IMR-90 (cell line): Measurements from ENCODE around the gene INPP5A. TPM values are rescaled to one million over a fixed set of nuclear protein-coding genes. Genes with fewer than 3 reads are reported as not detected.

Experiments used
- ATAC-seq: fragments of 200-7000 bp; cut with Tn5 transposase; 2 replicates; pipeline ENCODE4 v1.9.1; 2020; ENCODE audit warnings: low read depth, mild to moderate bottlenecking, moderate library complexity
- BruUV-seq: library from RNA; stranded (reverse); fragments of 400-500 nt; replicated peaks from 2 replicates; lab custom pipeline; 2021; lab: Mats Ljungman, UMichigan
- CTCF ChIA-PET: fragments of 300-600 bp; formaldehyde crosslinking; extraction: SDS; loops from one replicate; lab custom pipeline; 2021; ENCODE audit warnings: antibody characterized with exemption; lab: Yijun Ruan, JAX
- POLR2A ChIA-PET: fragments of 300-600 bp; sonication (Branson Sonifier 250); formaldehyde crosslinking; loops from one replicate; lab custom pipeline; 2022; ENCODE audit warnings: antibody characterized with exemption; ENCODE audit not compliant: unreplicated experiment; lab: Charles Lee
- DNase-seq: peaks from one replicate; pipeline ENCODE4 v3.0.0; 2013
- H2AFZ ChIP-seq: replicated peaks from 2 replicates; pipeline ENCODE3; 2013; ENCODE audit warnings: low read length, mild to moderate bottlenecking; ENCODE audit not compliant: poor library complexity
- H2AK5ac ChIP-seq: 2 replicates; pipeline ENCODE4 v1.6.1; 2013; ENCODE audit warnings: low read depth, low read length, inconsistent platforms
- H2AK9ac ChIP-seq: replicated peaks from 2 replicates; pipeline ENCODE3; 2013; ENCODE audit warnings: mild to moderate bottlenecking, low read depth, low read length, moderate library complexity; ENCODE audit not compliant: poor library complexity
- H2BK120ac ChIP-seq: 2 replicates; pipeline ENCODE4 v1.6.1; 2013; ENCODE audit warnings: low read depth, low read length, inconsistent platforms
- H2BK15ac ChIP-seq: 3 replicates; pipeline ENCODE4 v1.6.1; 2013; ENCODE audit warnings: low read depth, low read length, inconsistent platforms
- H2BK20ac ChIP-seq: 2 replicates; pipeline ENCODE4 v1.6.1; 2013; ENCODE audit warnings: low read depth, mild to moderate bottlenecking, inconsistent platforms, low read length, moderate library complexity
- H2BK5ac ChIP-seq: 2 replicates; pipeline ENCODE4 v1.6.1; 2013; ENCODE audit warnings: mild to moderate bottlenecking, low read depth, low read length, inconsistent platforms; ENCODE audit not compliant: poor library complexity, severe bottlenecking
- H3K14ac ChIP-seq: replicated peaks from 2 replicates; pipeline ENCODE4 v1.6.1; 2013; ENCODE audit warnings: low read depth, low read length, inconsistent platforms
- H3K18ac ChIP-seq: 2 replicates; pipeline ENCODE4 v1.6.1; 2013; ENCODE audit warnings: low read depth, low read length, control low read depth
- H3K23ac ChIP-seq: 2 replicates; pipeline ENCODE4 v1.6.1; 2013; ENCODE audit warnings: low read depth, low read length, inconsistent platforms
- H3K27ac ChIP-seq: 2 replicates; pipeline ENCODE4 v1.5.1; 2013; ENCODE audit warnings: mild to moderate bottlenecking, control low read depth, low read length; ENCODE audit not compliant: insufficient read depth
- H3K27me3 ChIP-seq: 2 replicates; pipeline ENCODE4 v1.6.1; 2013; ENCODE audit warnings: low read length; ENCODE audit not compliant: control insufficient read depth, insufficient read depth
- H3K36me3 ChIP-seq: 2 replicates; pipeline ENCODE4 v1.6.1; 2013; ENCODE audit warnings: low read length, mixed read lengths; ENCODE audit not compliant: control insufficient read depth, insufficient read depth
- H3K4ac ChIP-seq: 2 replicates; pipeline ENCODE4 v1.6.1; 2013; ENCODE audit warnings: low read depth, low read length, inconsistent platforms
- H3K4me1 ChIP-seq: 2 replicates; pipeline ENCODE4 v1.6.1; 2013; ENCODE audit warnings: low read length, mixed read lengths; ENCODE audit not compliant: control insufficient read depth, insufficient read depth
- H3K4me2 ChIP-seq: 2 replicates; pipeline ENCODE4 v1.6.1; 2013; ENCODE audit warnings: low read depth, mild to moderate bottlenecking, control low read depth, low read length, moderate library complexity
- H3K4me3 ChIP-seq: 2 replicates; pipeline ENCODE4 v1.5.1; 2013; ENCODE audit warnings: low read depth, mild to moderate bottlenecking, control low read depth, low read length, moderate library complexity; ENCODE audit not compliant: insufficient read depth
- H3K56ac ChIP-seq: 2 replicates; pipeline ENCODE4 v1.6.1; 2013; ENCODE audit warnings: low read length, inconsistent platforms; ENCODE audit not compliant: insufficient read depth; ENCODE audit errors: extremely low read depth
- H3K79me1 ChIP-seq, 2 experiments: 2 replicates each; pipeline ENCODE4 v1.6.1; 2013; ENCODE audit warnings: low read length in 2 of 2, inconsistent platforms in 1 of 2, low read depth in 1 of 2
- H3K9ac ChIP-seq: 2 replicates; pipeline ENCODE4 v1.6.1; 2013; ENCODE audit warnings: low read depth, low read length, control low read depth
- H3K9me1 ChIP-seq: 2 replicates; pipeline ENCODE4 v1.6.1; 2013; ENCODE audit warnings: low read length, inconsistent platforms; ENCODE audit not compliant: insufficient read depth
- H3K9me3 ChIP-seq: 2 replicates; pipeline ENCODE4 v1.6.1; 2013; ENCODE audit warnings: low read length; ENCODE audit not compliant: control insufficient read depth, insufficient read depth
- H4K20me1 ChIP-seq: 2 replicates; pipeline ENCODE4 v1.6.1; 2013; ENCODE audit warnings: low read length, inconsistent platforms; ENCODE audit not compliant: insufficient read depth
- H4K5ac ChIP-seq: 2 replicates; pipeline ENCODE4 v1.6.1; 2013; ENCODE audit warnings: mild to moderate bottlenecking, low read depth, low read length, control low read depth
- H4K8ac ChIP-seq, 2 experiments: 2 replicates each; pipeline ENCODE4 v1.6.1; 2013; ENCODE audit warnings: low read depth in 2 of 2, low read length in 2 of 2, control low read depth in 1 of 2, inconsistent platforms in 1 of 2
- H4K91ac ChIP-seq: 2 replicates; pipeline ENCODE4 v1.6.1; 2013; ENCODE audit warnings: low read depth, low read length, inconsistent platforms; ENCODE audit not compliant: insufficient read depth
- MXI1 ChIP-seq: IDR thresholded peaks from 2 replicates; pipeline ENCODE4 v1.6.1; 2012; ENCODE audit warnings: low read depth, mild to moderate bottlenecking, low read length, moderate library complexity, borderline replicate concordance
- NFE2L2 ChIP-seq: fragments of 150-350 bp; IDR thresholded peaks from 2 replicates; pipeline ENCODE4 v1.6.1; 2016; ENCODE audit warnings: low read depth, mild to moderate bottlenecking, low read length
- RAD21 ChIP-seq: IDR thresholded peaks from 2 replicates; pipeline ENCODE4 v1.6.1; 2012; ENCODE audit warnings: low read length, improper control_type of control experiment
- RCOR1 ChIP-seq: IDR thresholded peaks from 2 replicates; pipeline ENCODE4 v1.6.1; 2012; ENCODE audit warnings: mild to moderate bottlenecking, low read length, improper control_type of control experiment; ENCODE audit not compliant: insufficient replicate concordance
- WGBS, 2 experiments: methylation state at CpG; one replicate each; pipeline versions ENCODE4 v1.1.5 to v1.1.7; 2013; ENCODE audit warnings: missing lambda C conversion rate in 2 of 2; ENCODE audit not compliant: insufficient read length in 1 of 2; ENCODE audit errors: extremely low coverage in 2 of 2; 5-methylcytosine and 5-hydroxymethylcytosine counted together
- dilution Hi-C: fragments of 300-500 bp; cut with HindIII; formaldehyde crosslinking; loops from one replicate; pipeline ENCODE4 v1.14.3; 2018; ENCODE audit warnings: low sequenced_read_pairs; ENCODE audit not compliant: unreplicated experiment
- in situ Hi-C: fragments of 300-500 bp; cut with MboI; formaldehyde crosslinking; loops from 3 replicates; pipeline ENCODE4 v1.14.3; 2019; ENCODE audit warnings: low sequenced_read_pairs, inconsistent platforms, mixed read lengths
- intact Hi-C: fragments of 100-400 bp; cut with micrococcal nuclease; formaldehyde crosslinking; loops from 2 replicates; pipeline ENCODE4 v1.10.0; 2022
- polyA plus RNA-seq, 3 experiments: library from polyadenylated mRNA; depleted of rRNA; stranded (reverse); fragments of >200 nt; gene quantifications; 2 replicates each; pipeline ENCODE4 v1.2.3, GENCODE V29; 2012; ENCODE audit warnings: low replicate concordance in 1 of 3
- total RNA-seq: library from RNA; depleted of rRNA; stranded (reverse); fragments of >200 nt; gene quantifications from 2 replicates; pipeline ENCODE4 v1.2.3, GENCODE V29; 2012
- TF ChIP-seq, protein P1 (sequence below): conservative IDR thresholded peaks from 2 replicates; pipeline ENCODE4 v1.5.1; 2012; ENCODE audit warnings: mild to moderate bottlenecking, low read depth, low read length, improper control_type of control experiment

Gene INPP5A
- total and polyA plus RNA-seq, 2 of the 4 experiments (the other 2 are of a cell fraction) = 21.4 to 36.7 TPM

DNA sequence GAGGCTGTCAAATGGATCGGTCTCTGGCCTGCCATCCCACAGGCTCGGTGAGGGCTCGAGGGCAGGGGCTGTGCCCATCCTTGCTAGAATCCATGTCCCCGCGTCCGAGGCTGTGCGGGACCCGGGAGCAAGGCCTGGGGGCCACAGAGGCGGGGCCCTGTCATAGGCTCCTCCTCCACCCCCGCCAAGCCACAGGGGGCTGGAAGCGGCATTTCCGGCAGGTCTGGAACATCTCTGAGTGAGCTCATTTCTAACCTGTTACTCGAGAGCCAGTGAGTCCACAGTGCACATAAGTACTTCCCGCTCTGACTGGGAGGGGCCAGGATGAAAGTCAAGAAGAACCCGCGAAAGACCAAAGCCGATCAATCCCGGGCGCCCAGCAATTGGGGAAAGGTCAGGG is 190.7 kb downstream of the INPP5A start:
- H3K36me3 ChIP-seq = peaks cover 5% of the 10 kb centered on the region

More for the DNA sequence above, 190.7 kb downstream of the INPP5A start:
- H3K18ac ChIP-seq = no peak overlapping the region
- no peaks in the 10 kb centered on the region for H3K4me1 ChIP-seq
- intact Hi-C loops (no loop called here), in situ Hi-C loops (no loop called here), dilution Hi-C loops (no loop called here)
- no peak overlapping the region for H3K4me3 ChIP-seq
- no peak overlapping the region for H3K23ac ChIP-seq
- H2AK5ac ChIP-seq = no peak overlapping the region
- H4K5ac ChIP-seq = no peak overlapping the region
- 81% methylated on average over 5 of the region's 19 CpGs; no CpG with 5 or more reads in 1 of the 2 experiments for WGBS, 2 experiments
- H3K9me3 ChIP-seq = no peaks in the 10 kb centered on the region
- H4K20me1 ChIP-seq = no peaks in the 10 kb centered on the region
- no peak overlapping the region for H2AFZ ChIP-seq
- no peak overlapping the region for H3K4me2 ChIP-seq
- H2AK9ac ChIP-seq = no peak overlapping the region
- H3K56ac ChIP-seq = no peak overlapping the region
- TF ChIP-seq MXI1 (no peak), NFE2L2 (no peak), RCOR1 (no peak), RAD21 (no peak)
- TF ChIP-seq, protein P1, sequence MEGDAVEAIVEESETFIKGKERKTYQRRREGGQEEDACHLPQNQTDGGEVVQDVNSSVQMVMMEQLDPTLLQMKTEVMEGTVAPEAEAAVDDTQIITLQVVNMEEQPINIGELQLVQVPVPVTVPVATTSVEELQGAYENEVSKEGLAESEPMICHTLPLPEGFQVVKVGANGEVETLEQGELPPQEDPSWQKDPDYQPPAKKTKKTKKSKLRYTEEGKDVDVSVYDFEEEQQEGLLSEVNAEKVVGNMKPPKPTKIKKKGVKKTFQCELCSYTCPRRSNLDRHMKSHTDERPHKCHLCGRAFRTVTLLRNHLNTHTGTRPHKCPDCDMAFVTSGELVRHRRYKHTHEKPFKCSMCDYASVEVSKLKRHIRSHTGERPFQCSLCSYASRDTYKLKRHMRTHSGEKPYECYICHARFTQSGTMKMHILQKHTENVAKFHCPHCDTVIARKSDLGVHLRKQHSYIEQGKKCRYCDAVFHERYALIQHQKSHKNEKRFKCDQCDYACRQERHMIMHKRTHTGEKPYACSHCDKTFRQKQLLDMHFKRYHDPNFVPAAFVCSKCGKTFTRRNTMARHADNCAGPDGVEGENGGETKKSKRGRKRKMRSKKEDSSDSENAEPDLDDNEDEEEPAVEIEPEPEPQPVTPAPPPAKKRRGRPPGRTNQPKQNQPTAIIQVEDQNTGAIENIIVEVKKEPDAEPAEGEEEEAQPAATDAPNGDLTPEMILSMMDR = no peak
- CTCF ChIA-PET = no interaction called here
- no peaks in the 10 kb centered on the region; the same call in 1 of the 2 replicates for H3K9me1 ChIP-seq
- H4K91ac ChIP-seq = no peak overlapping the region
- no peak overlapping the region for H2BK5ac ChIP-seq
- no peak overlapping the region for H3K9ac ChIP-seq
- no peak overlapping the region for H4K8ac ChIP-seq
- BruUV-seq = no TSS peak
- H2BK120ac ChIP-seq = no peak overlapping the region
- no peak for DNase-seq
- no peak overlapping the region for H3K14ac ChIP-seq
- H3K27me3 ChIP-seq = no peaks in the 10 kb centered on the region
- no peak overlapping the region for H3K4ac ChIP-seq
- POLR2A ChIA-PET = no interaction called here
- H3K79me1 ChIP-seq = no peaks in the 10 kb centered on the region
- H3K27ac ChIP-seq = no peak overlapping the region
- no peak for ATAC-seq
- no peak overlapping the region for H2BK15ac ChIP-seq
- H2BK20ac ChIP-seq = no peak overlapping the region
